Peyer's patch (tissue), 4 donors: Measurements from ENCODE around the gene TOMM7. TPM values are rescaled to one million over a fixed set of nuclear protein-coding genes. Genes with fewer than 3 reads are reported as not detected.
"Not testable (repeated sequence)": the region's sequence is repeated elsewhere in the genome, so short reads cannot be mapped to it uniquely, and the experiment has no call there.

Experiments
- DNase-seq, 3 donors: peaks; one replicate each; pipeline ENCODE4 v3.0.0-alpha.2; 2017 to 2019
- H3K27ac ChIP-seq, 4 donors: fragments of 200-600 bp; sonication (generic); one replicate each; pipeline ENCODE4 v1.5.1; 2016 to 2019
- H3K27me3 ChIP-seq, 2 donors: fragments of 200-600 bp; sonication (generic); one replicate each; pipeline ENCODE4 v1.5.1; 2019
- H3K36me3 ChIP-seq, 3 donors: fragments of 200-600 bp; sonication (generic); one replicate each; pipeline ENCODE4 v1.5.1; 2016 to 2019
- H3K4me1 ChIP-seq, 4 donors: fragments of 200-600 bp; sonication (generic); one replicate each; pipeline ENCODE4 v1.5.1; 2016 to 2019
- H3K4me3 ChIP-seq, 4 donors: fragments of 200-600 bp; sonication (generic); 1 replicate in 3 of 4; 2 replicates in 1 of 4; pipeline ENCODE4 v1.5.1; 2016 to 2019; ENCODE audit warnings: mild to moderate bottlenecking in 1 of 4
- H3K9me3 ChIP-seq, 4 donors: fragments of 200-600 bp; sonication (generic); one replicate each; pipeline ENCODE4 v1.5.1; 2016 to 2019; ENCODE audit warnings: mild to moderate bottlenecking in 1 of 4
- POLR2A ChIP-seq, 2 donors: fragments of 450-650 bp; IDR thresholded peaks; one replicate each; pipeline ENCODE4 v1.5.1; 2017; ENCODE audit warnings: antibody characterized with exemption in 2 of 2, mild to moderate bottlenecking in 2 of 2, moderate library complexity in 2 of 2
- total RNA-seq, 4 donors: library from RNA; depleted of rRNA; stranded (reverse); fragments of >200 nt; gene quantifications; one replicate each; pipeline ENCODE4 v1.1.0, GENCODE V29; 2016
- TF ChIP-seq, protein P1 (sequence below), 6 experiments: fragments of 450-650 bp in 4 of 6; fragments of 200-600 bp in 2 of 6; sonication (generic) in 1 of 6; IDR thresholded peaks; one replicate each; pipeline ENCODE4 v1.5.1; 2017 to 2019; ENCODE audit warnings: antibody characterized with exemption in 6 of 6, mild to moderate bottlenecking in 3 of 6, moderate library complexity in 1 of 6

The TOMM7 gene
- total RNA-seq, 4 donors from 2014 or later = 78.6 to 89.8 (median 82.8) TPM

DNA sequence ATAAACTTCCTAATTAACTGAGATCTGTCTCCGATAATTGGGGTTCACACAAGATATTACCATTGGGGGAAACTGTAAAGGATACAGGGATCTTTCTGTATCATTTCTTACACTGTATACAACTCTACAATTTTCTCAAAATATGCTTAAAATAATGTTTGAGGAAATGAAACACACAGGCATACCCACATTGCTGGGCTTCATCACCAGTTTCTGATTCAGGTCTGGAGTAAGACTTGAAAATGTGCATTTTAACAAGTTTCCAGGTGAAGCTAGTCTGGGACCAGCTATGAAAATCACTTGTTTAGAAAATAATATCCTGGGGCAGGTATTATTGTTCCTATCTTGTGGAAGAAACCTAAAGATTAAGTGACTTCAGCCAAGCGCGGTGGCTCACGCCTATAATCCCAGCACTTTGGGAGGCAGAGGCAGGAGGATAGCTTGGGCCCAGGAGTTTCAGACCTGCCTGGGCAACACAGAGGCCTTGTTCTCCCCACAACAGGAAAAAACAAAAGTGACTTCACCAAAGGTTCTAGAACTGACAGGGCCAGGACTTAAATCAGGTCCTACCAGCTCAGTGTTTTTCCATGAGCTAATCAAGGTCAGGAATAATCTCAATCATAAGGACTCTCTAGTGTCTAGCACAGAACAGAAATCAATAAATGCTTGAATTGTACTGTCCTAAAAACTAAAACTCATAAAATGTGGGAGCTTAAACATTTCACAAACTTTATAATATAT lies 12.6 kb downstream of the TOMM7 start:
- TF ChIP-seq POLR2A (IDR thresholded peaks at IDR 0.05) = no peak
- TF ChIP-seq, protein P1, sequence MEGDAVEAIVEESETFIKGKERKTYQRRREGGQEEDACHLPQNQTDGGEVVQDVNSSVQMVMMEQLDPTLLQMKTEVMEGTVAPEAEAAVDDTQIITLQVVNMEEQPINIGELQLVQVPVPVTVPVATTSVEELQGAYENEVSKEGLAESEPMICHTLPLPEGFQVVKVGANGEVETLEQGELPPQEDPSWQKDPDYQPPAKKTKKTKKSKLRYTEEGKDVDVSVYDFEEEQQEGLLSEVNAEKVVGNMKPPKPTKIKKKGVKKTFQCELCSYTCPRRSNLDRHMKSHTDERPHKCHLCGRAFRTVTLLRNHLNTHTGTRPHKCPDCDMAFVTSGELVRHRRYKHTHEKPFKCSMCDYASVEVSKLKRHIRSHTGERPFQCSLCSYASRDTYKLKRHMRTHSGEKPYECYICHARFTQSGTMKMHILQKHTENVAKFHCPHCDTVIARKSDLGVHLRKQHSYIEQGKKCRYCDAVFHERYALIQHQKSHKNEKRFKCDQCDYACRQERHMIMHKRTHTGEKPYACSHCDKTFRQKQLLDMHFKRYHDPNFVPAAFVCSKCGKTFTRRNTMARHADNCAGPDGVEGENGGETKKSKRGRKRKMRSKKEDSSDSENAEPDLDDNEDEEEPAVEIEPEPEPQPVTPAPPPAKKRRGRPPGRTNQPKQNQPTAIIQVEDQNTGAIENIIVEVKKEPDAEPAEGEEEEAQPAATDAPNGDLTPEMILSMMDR (IDR thresholded peaks at IDR 0.05) = no peak
- H3K27ac ChIP-seq = no peak overlapping the region
- peaks cover 0 to 32% (median 0%) of the 10 kb centered on the region in 3 donors for H3K36me3 ChIP-seq
- no peaks in the 10 kb centered on the region for H3K9me3 ChIP-seq
- no peak for DNase-seq
- H3K4me1 ChIP-seq = no peaks in the 10 kb centered on the region
- no peaks in the 10 kb centered on the region for H3K27me3 ChIP-seq
- no peak overlapping the region for H3K4me3 ChIP-seq

DNA sequence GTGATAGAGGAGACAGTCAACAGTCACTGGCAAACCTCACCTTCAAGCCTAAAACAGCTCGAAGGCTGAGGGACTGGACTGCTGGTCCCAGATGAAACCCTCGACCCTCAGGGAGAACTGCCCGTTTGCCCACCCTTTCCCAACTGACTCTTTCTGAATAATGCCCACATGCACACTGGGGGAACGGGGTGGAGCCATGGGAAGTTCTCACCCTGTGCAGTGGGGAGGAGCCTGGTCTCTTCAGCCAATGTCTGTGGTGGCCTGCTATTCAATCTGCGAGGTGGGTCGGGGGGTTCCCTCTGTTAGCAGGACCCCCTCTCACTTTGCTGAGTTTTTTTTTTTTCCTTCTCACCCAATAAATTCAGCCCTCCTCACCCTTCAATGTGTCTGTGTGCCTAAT lies 14.5 kb downstream of the TOMM7 start:
- Histone ChIP-seq H3K4me3 (no peak overlapping the region), H3K27ac (no peak overlapping the region), H3K27me3 (no peaks in the 10 kb centered on the region), H3K4me1 (no peaks in the 10 kb centered on the region), H3K9me3 (no peaks in the 10 kb centered on the region), H3K36me3 (peaks cover 0 to 17% (median 0%) of the 10 kb centered on the region in 3 donors)
- DNase-seq = no peak
- TF ChIP-seq POLR2A (IDR thresholded peaks at IDR 0.05) = no peak
- TF ChIP-seq, protein P1 (IDR thresholded peaks at IDR 0.05) = no peak

DNA sequence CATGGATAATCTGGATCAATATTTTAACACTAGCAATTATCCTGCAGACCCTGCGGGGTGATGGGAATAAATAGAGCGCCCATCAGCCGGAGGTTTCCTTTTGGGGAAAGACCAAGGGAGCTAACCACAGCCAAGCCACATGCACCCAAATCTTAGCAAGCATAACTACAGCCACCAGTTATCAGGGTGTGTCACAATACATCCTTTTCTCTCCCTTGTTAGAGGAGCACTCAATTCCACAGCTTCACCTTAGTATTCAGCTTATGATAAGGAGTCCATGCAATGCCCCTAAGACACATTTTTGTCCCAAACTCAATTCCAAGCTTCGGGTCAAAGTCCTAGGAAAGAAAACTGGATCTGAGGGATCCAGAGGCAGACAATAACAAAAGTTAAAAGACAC lies 15.9 kb downstream of the TOMM7 start:
- Histone ChIP-seq H3K4me1 (no peaks in the 10 kb centered on the region), H3K27ac (no peak overlapping the region), H3K4me3 (no peak overlapping the region), H3K36me3 (peaks cover 0 to 6% (median 0%) of the 10 kb centered on the region in 3 donors), H3K27me3 (no peaks in the 10 kb centered on the region), H3K9me3 (no peaks in the 10 kb centered on the region)
- DNase-seq = no peak
- TF ChIP-seq POLR2A (IDR thresholded peaks at IDR 0.05) = no peak

DNA sequence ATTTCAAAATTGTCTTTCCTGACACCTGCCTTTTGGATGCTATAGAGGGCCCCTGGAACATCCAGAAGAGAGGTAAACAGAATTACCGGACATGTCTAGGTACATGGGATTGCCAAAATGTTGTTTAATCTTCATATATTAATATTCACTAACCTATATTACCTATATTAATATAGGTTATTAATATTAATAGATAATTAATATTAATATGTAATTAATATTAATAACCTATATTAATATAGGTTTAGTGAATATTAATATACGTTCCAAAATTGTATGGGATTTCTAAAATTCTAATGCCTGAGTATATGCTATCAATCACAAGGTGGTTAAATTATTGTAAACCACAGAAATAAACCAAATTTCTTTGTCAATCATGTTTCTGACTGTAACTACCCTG lies 17.4 kb downstream of the TOMM7 start:
- H3K27ac ChIP-seq = no peak overlapping the region
- H3K4me1 ChIP-seq = no peaks in the 10 kb centered on the region
- H3K9me3 ChIP-seq = no peaks in the 10 kb centered on the region
- TF ChIP-seq, protein P1 (IDR thresholded peaks at IDR 0.05) = no peak
- TF ChIP-seq POLR2A (IDR thresholded peaks at IDR 0.05) = no peak
- H3K36me3 ChIP-seq = no peaks in the 10 kb centered on the region
- no peaks in the 10 kb centered on the region for H3K27me3 ChIP-seq
- DNase-seq = no peak
- H3K4me3 ChIP-seq = no peak overlapping the region

DNA sequence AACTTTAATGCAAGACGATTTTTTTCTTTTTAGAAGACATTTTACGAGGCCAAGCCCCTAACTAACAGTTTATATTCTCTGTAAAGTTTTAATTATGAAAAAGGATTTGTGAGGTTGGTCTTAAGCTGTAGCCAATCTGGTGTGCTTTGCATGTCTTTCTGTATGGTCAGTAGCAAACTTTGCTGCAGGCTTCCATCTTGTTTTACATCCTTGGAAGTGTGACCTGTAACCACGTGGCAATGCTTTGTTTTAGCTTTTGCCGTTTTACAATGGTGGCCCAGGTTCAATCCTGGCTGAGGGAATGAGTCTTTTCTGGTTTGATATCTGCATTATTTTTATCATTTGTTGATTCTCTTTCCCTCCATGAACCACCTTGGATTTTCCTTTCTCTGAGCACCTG lies 19.8 kb downstream of the TOMM7 start:
- not testable (repeated sequence) for DNase-seq, H3K27ac ChIP-seq, H3K4me1 ChIP-seq, H3K36me3 ChIP-seq, H3K4me3 ChIP-seq, H3K9me3 ChIP-seq, H3K27me3 ChIP-seq

DNA sequence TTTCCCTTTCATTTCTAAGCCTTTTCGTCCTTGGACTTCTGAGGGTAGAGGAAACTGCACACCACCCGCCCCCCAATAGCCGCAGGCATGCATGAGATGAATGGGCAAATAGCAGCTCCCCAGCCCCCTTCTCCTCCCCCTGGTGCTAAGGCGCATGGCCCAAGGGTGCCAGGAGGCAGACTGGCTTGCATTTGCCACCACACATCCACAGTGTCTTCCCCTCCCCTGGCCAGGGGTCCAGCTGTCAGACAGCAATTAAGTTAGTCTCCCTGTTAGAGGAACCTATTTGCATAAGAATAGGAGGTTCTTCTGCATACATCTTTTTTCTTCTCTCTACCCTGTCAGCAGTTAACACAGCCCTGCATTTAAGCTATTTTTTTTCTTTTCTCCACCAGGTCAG lies 20.2 kb downstream of the TOMM7 start:
- DNase-seq = no peak
- no peaks in the 10 kb centered on the region for H3K9me3 ChIP-seq
- H3K4me3 ChIP-seq = no peak overlapping the region
- no peak overlapping the region for H3K27ac ChIP-seq
- no peaks in the 10 kb centered on the region for H3K4me1 ChIP-seq
- H3K36me3 ChIP-seq = no peaks in the 10 kb centered on the region
- TF ChIP-seq, protein P1 (IDR thresholded peaks at IDR 0.05) = no peak
- no peak for TF ChIP-seq POLR2A (IDR thresholded peaks at IDR 0.05)
- no peaks in the 10 kb centered on the region for H3K27me3 ChIP-seq

DNA sequence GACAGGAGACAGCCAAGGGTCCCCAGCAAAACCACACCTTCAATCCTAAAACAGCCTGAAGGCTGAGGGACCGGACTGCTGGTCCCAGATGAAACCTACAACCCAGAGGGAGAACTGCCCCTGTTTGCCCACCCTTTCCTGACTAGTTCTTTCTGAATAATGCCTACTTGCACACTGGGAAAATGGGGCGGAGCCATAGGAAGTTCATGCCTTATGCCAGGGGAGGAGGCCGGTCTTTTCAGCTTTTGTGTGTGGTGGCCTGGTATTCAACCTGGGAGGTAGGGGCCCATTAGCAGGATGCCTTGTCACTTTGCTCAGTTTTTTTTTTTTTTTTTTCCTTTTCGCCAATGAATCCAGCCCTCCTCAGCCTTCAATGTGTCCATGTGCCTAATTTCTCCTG lies 20.7 kb downstream of the TOMM7 start:
- TF ChIP-seq POLR2A (IDR thresholded peaks at IDR 0.05) = no peak
- TF ChIP-seq, protein P1 (IDR thresholded peaks at IDR 0.05) = no peak
- no peak for DNase-seq
- Histone ChIP-seq H3K9me3 (no peaks in the 10 kb centered on the region), H3K4me1 (no peaks in the 10 kb centered on the region), H3K27me3 (no peaks in the 10 kb centered on the region), H3K27ac (no peak overlapping the region), H3K4me3 (no peak overlapping the region), H3K36me3 (no peaks in the 10 kb centered on the region)
